ENCODE data around the gene CARD10.

GRCh38 chr22:37459206-37459605, 60.0 kb downstream of the CARD10 start:
- TF ChIP-seq EZH2 (IDR thresholded peaks at IDR 0.05) (no peak), CTCF (IDR thresholded peaks at IDR 0.05) (no peak)

Measured in neural progenitor cell (in vitro differentiated cells).